Karpas-422 (cell line): ENCODE results near the gene FHIT. TPM values are rescaled to one million over a fixed set of nuclear protein-coding genes. Genes with fewer than 3 reads are reported as not detected.
"Not testable (repeated sequence)": the region's sequence is repeated elsewhere in the genome, so short reads cannot be mapped to it uniquely, and the experiment has no call there.

ENCODE experiments used
- DNase-seq: peaks from one replicate; pipeline ENCODE4 v3.0.0-alpha.2; 2015
- H2AFZ ChIP-seq: fragments of 200-600 bp; sonication (generic); 2 replicates; pipeline ENCODE4 v1.6.1; 2014; ENCODE audit warnings: antibody characterized with exemption, low read length, mixed read lengths
- H3K27ac ChIP-seq: fragments of 200-600 bp; sonication (generic); 2 replicates; pipeline ENCODE4 v1.5.1; 2014; ENCODE audit warnings: mild to moderate bottlenecking, low read length, moderate library complexity
- H3K27me3 ChIP-seq: fragments of 200-600 bp; sonication (generic); 2 replicates; pipeline ENCODE4 v1.6.1; 2014; ENCODE audit warnings: low read length, mixed read lengths
- H3K36me3 ChIP-seq: fragments of 200-600 bp; sonication (generic); 2 replicates; pipeline ENCODE4 v1.6.1; 2014; ENCODE audit warnings: low read length, mixed read lengths; ENCODE audit not compliant: insufficient read depth
- H3K4me1 ChIP-seq: fragments of 200-600 bp; sonication (generic); 2 replicates; pipeline ENCODE4 v1.6.1; 2014; ENCODE audit warnings: mild to moderate bottlenecking, low read length, mixed read lengths
- H3K4me2 ChIP-seq: fragments of 200-600 bp; sonication (generic); 2 replicates; pipeline ENCODE4 v1.6.1; 2014; ENCODE audit warnings: low read length, low read depth, mild to moderate bottlenecking; ENCODE audit not compliant: poor library complexity, severe bottlenecking
- H3K4me3 ChIP-seq: fragments of 200-600 bp; sonication (generic); 2 replicates; pipeline ENCODE4 v1.5.1; 2014; ENCODE audit warnings: mild to moderate bottlenecking, antibody characterized with exemption, low read length, mixed read lengths
- H3K79me2 ChIP-seq: fragments of 200-600 bp; sonication (generic); 2 replicates; pipeline ENCODE4 v1.6.1; 2014; ENCODE audit warnings: mild to moderate bottlenecking, low read length, mixed read lengths
- H3K9ac ChIP-seq: fragments of 200-600 bp; sonication (generic); 2 replicates; pipeline ENCODE4 v1.6.0; 2014; ENCODE audit warnings: low read length
- H3K9me2 ChIP-seq: fragments of 200-600 bp; sonication (generic), shearing (Covaris generic); replicated peaks from 2 replicates; pipeline ENCODE4 v1.6.0; 2014; ENCODE audit warnings: mild to moderate bottlenecking, low read length, moderate library complexity; ENCODE audit not compliant: insufficient read depth
- H3K9me3 ChIP-seq: fragments of 300-700, 200-600 bp; sonication (generic); 2 replicates; pipeline ENCODE4 v1.6.1; 2014; ENCODE audit warnings: low read length, mixed read lengths
- H4K20me1 ChIP-seq: fragments of 200-600 bp; sonication (generic); 2 replicates; pipeline ENCODE4 v1.6.1; 2014; ENCODE audit warnings: mild to moderate bottlenecking, antibody characterized with exemption, low read length, low read depth; ENCODE audit not compliant: insufficient read depth
- total RNA-seq: library from RNA; depleted of rRNA; stranded (reverse); fragments of >200 nt; shearing (Covaris generic); gene quantifications from 2 replicates; pipeline ENCODE4 v1.2.3, GENCODE V29; 2014; ENCODE audit warnings: low replicate concordance

FHIT gene
- total RNA-seq, 1 experiment from 2014 or later = not detected

DNA sequence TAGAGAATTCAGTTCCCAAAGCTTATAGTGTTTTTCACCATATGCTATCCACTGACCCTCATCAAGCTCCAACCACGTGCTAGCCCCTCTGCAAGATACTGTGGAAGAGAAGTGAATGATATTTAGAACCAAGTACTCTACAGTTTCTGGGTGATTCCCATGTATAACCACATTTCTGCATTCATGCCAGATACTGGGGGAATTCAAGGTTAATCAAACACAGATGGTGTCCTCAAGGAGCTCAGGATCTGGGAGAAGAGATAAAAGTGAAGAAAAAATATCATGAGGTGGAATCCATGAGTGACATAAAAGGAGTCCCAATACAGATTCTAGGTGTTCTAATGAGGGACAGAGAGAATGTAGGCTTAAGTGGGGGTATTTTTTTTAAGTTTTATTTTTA lies 195.8 kb downstream of the FHIT start:
- Histone ChIP-seq H3K79me2 (no peaks in the 10 kb centered on the region), H3K36me3 (no peaks in the 10 kb centered on the region), H3K9ac (no peak overlapping the region)

DNA sequence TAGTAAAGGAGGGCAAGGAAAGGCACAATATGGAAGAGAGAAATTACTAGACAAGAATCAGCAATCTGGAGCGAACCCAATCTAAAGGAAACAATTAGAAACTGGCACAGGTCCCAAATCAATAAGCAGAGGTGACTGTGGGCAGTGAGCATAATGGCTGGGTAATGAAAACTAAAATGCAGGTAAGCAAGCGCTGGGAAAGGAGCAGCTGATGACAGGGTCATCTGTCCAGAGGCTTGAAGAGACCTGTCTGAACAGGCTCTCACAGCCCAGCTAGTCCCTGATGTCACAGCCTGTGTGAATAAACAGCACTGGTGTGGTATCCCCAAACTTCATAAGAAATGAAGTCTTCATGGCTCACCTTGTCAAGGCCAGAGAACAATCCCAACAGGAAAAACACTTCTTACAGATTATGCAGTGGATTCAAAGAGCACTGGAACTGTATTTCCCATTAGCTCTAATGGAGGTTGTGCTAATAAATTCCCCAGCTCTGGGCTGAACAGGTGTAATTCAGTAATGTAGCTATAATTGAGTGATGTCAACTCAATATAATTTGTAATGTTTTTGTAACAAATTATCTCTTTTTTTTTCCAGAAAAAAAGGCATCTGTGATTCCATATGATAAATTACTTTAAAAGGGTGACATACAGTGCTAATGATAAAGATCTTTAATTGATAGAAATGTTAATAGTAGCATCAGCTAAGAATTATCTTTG lies 197.3 kb downstream of the FHIT start:
- H2AFZ ChIP-seq = no peak overlapping the region
- H3K27me3 ChIP-seq = no peaks in the 10 kb centered on the region
- peaks cover 46% of the 10 kb centered on the region for H3K9me3 ChIP-seq
- no peaks in the 10 kb centered on the region for H3K79me2 ChIP-seq
- no peaks in the 10 kb centered on the region for H3K9me2 ChIP-seq
- no peak overlapping the region for H3K9ac ChIP-seq
- no peak overlapping the region for H3K4me3 ChIP-seq
- H3K4me2 ChIP-seq = no peak overlapping the region
- H4K20me1 ChIP-seq = no peaks in the 10 kb centered on the region
- DNase-seq = no peak
- no peaks in the 10 kb centered on the region for H3K36me3 ChIP-seq
- H3K4me1 ChIP-seq = no peaks in the 10 kb centered on the region
- H3K27ac ChIP-seq = no peak overlapping the region

More for the DNA sequence above, 195.8 kb downstream of the FHIT start:
- DNase-seq = no peak
- no peaks in the 10 kb centered on the region for H3K4me1 ChIP-seq
- no peak overlapping the region for H2AFZ ChIP-seq
- no peak overlapping the region for H3K27ac ChIP-seq
- H3K27me3 ChIP-seq = no peaks in the 10 kb centered on the region
- H4K20me1 ChIP-seq = no peaks in the 10 kb centered on the region
- H3K9me2 ChIP-seq = no peaks in the 10 kb centered on the region
- no peak overlapping the region for H3K4me3 ChIP-seq
- peaks cover 44% of the 10 kb centered on the region for H3K9me3 ChIP-seq
- H3K4me2 ChIP-seq = no peak overlapping the region

DNA sequence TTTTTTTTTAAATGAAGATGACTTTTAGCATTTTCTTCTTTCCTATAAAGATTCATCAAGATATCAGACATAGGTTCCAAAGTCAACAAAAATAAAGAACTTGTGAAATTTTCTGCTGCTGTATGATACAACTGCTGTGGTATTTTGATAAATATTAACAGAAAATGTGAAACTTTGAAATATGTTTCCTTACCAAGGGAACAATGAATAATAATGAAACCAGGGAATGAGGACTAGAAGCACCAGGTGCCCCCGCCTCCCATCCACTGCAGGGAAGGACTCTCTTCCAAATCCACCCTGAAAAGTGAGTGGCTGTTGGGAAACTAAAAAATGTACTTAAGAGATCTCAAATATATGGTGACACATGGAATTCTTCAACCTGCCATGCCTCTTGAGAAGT lies 198.4 kb downstream of the FHIT start:
- Histone ChIP-seq H3K9me3 (peaks cover 44% of the 10 kb centered on the region), H4K20me1 (no peaks in the 10 kb centered on the region), H3K27me3 (no peaks in the 10 kb centered on the region), H2AFZ (no peak overlapping the region), H3K9ac (no peak overlapping the region), H3K79me2 (no peaks in the 10 kb centered on the region), H3K36me3 (no peaks in the 10 kb centered on the region), H3K4me1 (no peaks in the 10 kb centered on the region), H3K4me2 (no peak overlapping the region), H3K27ac (no peak overlapping the region), H3K4me3 (no peak overlapping the region), H3K9me2 (no peaks in the 10 kb centered on the region)
- no peak for DNase-seq

DNA sequence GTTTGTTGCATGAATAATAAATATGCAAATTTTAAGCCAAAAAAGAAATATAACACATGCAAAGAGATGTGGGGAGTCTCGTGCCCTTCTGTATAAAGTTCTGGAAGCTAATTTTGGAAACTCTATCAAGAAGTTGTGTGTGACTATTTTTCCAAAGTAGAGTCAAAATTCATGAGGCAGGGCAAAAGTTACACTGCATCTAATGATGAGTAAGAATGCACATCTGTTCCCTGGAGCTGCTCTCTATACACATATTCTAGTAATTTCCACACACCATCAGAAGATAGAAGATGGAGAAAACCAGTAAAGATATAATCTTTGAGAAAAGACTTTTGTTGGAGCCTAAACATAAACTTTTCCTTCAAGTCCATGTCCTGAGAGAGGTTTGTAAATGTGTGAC lies 199.6 kb downstream of the FHIT start:
- no peak overlapping the region for H3K27ac ChIP-seq
- H3K4me3 ChIP-seq = no peak overlapping the region
- H3K9me3 ChIP-seq = peaks cover 35% of the 10 kb centered on the region
- no peaks in the 10 kb centered on the region for H3K79me2 ChIP-seq
- no peak overlapping the region for H3K9ac ChIP-seq
- no peaks in the 10 kb centered on the region for H3K27me3 ChIP-seq
- H2AFZ ChIP-seq = no peak overlapping the region
- no peaks in the 10 kb centered on the region for H4K20me1 ChIP-seq
- no peaks in the 10 kb centered on the region for H3K36me3 ChIP-seq
- H3K4me2 ChIP-seq = no peak overlapping the region
- no peaks in the 10 kb centered on the region for H3K9me2 ChIP-seq
- no peak for DNase-seq
- H3K4me1 ChIP-seq = no peaks in the 10 kb centered on the region

- DNase-seq, H3K27ac ChIP-seq, H3K27me3 ChIP-seq, H3K4me2 ChIP-seq, H3K4me1 ChIP-seq, H4K20me1 ChIP-seq, H3K9me2 ChIP-seq, H3K9ac ChIP-seq, H2AFZ ChIP-seq, H3K36me3 ChIP-seq, H3K4me3 ChIP-seq, H3K79me2 ChIP-seq: not testable (repeated sequence)
- peaks cover 17% of the 10 kb centered on the region for H3K9me3 ChIP-seq
Observed at GRCh38 chr3:61045169-61045568, 206.1 kb downstream of the FHIT start.

DNA sequence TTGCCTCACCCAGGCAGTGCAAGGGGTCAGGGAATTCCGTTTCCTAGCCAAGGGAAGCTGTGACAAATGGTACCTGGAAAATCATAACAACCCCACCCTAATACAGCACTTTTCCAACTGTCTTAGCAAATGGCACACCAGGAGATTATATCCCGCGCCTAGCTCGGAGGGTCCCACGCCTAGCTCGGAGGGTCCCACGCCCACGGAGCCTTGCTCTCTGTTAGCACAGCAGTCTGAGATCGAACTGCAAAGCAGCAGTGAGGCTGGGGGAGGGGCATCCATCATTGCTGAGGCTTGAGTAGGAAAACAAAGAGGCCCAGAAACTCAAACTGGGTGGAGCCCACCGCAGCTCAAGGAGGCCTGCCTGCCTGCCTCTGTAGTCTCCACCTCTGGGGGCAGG lies 208.1 kb downstream of the FHIT start:
- Histone ChIP-seq H3K4me3 (no peak overlapping the region), H4K20me1 (no peaks in the 10 kb centered on the region), H3K9me2 (no peaks in the 10 kb centered on the region), H3K9me3 (peaks cover 14% of the 10 kb centered on the region), H3K36me3 (no peaks in the 10 kb centered on the region), H3K27ac (no peak overlapping the region), H3K4me1 (no peaks in the 10 kb centered on the region), H3K79me2 (no peaks in the 10 kb centered on the region), H2AFZ (no peak overlapping the region), H3K9ac (no peak overlapping the region), H3K27me3 (no peaks in the 10 kb centered on the region), H3K4me2 (no peak overlapping the region)
- DNase-seq = no peak

- no peaks in the 10 kb centered on the region for H4K20me1 ChIP-seq
- H3K79me2 ChIP-seq = no peaks in the 10 kb centered on the region
- DNase-seq = no peak
- no peak overlapping the region for H3K27ac ChIP-seq
- no peaks in the 10 kb centered on the region for H3K4me1 ChIP-seq
- no peaks in the 10 kb centered on the region for H3K36me3 ChIP-seq
- H2AFZ ChIP-seq = no peak overlapping the region
- no peaks in the 10 kb centered on the region for H3K9me2 ChIP-seq
- no peak overlapping the region for H3K4me3 ChIP-seq
- no peaks in the 10 kb centered on the region for H3K27me3 ChIP-seq
- H3K4me2 ChIP-seq = no peak overlapping the region
- no peak overlapping the region for H3K9ac ChIP-seq
- H3K9me3 ChIP-seq = peaks cover 23% of the 10 kb centered on the region
Observed at GRCh38 chr3:61040618-61041017, 210.6 kb downstream of the FHIT start.

DNA sequence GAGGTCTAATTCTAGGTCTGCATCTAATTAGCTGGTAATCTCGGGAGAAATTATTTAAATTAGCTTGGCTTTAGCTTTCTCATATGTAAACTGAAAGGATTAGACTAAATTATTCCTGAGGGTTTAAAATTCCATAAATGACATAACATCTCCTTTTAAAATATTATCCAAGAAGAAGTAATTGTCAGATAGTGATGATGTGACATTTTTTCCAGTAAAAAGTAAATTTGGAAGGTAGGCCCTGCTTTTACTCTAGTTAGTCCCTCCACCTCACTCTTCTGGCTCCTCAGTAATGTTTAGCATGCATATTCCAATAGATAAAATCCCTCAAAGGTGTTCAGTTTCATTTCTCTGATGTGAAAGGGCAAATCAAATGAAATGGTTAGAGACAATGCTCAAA lies 215.7 kb downstream of the FHIT start:
- no peaks in the 10 kb centered on the region for H3K9me2 ChIP-seq
- no peaks in the 10 kb centered on the region for H3K27me3 ChIP-seq
- no peak overlapping the region for H3K9ac ChIP-seq
- no peak overlapping the region for H3K4me2 ChIP-seq
- H3K4me1 ChIP-seq = no peaks in the 10 kb centered on the region
- no peaks in the 10 kb centered on the region for H3K36me3 ChIP-seq
- no peak overlapping the region for H2AFZ ChIP-seq
- no peak for DNase-seq
- no peak overlapping the region for H3K27ac ChIP-seq
- no peaks in the 10 kb centered on the region for H4K20me1 ChIP-seq
- H3K79me2 ChIP-seq = no peaks in the 10 kb centered on the region
- H3K4me3 ChIP-seq = no peak overlapping the region
- H3K9me3 ChIP-seq = peaks cover 53% of the 10 kb centered on the region
